Esophagus squamous epithelium (tissue), 5 donors: Measurements from ENCODE around the gene EPHA4. TPM values are rescaled to one million over a fixed set of nuclear protein-coding genes. Genes with fewer than 3 reads are reported as not detected.

Source experiments
- DNase-seq: peaks from one replicate; lab custom pipeline; 2025; lab: John Stamatoyannopoulos, UW
- H3K27ac ChIP-seq, 4 donors: fragments of 200-600 bp; sonication (generic); one replicate each; pipeline ENCODE4 v1.5.1; 2016 to 2019; ENCODE audit warnings: mild to moderate bottlenecking in 1 of 4
- H3K27me3 ChIP-seq, 4 donors: fragments of 200-600 bp; sonication (generic); 1 replicate in 3 of 4; 2 replicates in 1 of 4; pipeline versions ENCODE4 v1.5.1 to v1.6.0; 2017 to 2021; ENCODE audit warnings: antibody characterized with exemption in 1 of 4
- H3K36me3 ChIP-seq, 3 donors: fragments of 200-600 bp; sonication (generic); one replicate each; pipeline ENCODE4 v1.5.1; 2016 to 2019
- H3K4me1 ChIP-seq, 3 donors: fragments of 200-600 bp; sonication (generic); one replicate each; pipeline ENCODE4 v1.5.1; 2017 to 2019
- H3K4me3 ChIP-seq, 4 donors: fragments of 200-600 bp; sonication (generic); 1 replicate in 3 of 4; 2 replicates in 1 of 4; pipeline ENCODE4 v1.5.1; 2016 to 2019; ENCODE audit warnings: mild to moderate bottlenecking in 2 of 4, moderate library complexity in 1 of 4
- H3K9me3 ChIP-seq, 3 donors: fragments of 200-600 bp; sonication (generic); one replicate each; pipeline ENCODE4 v1.5.1; 2016 to 2019
- CTCF ChIP-seq, 6 experiments: fragments of 450-650 bp in 4 of 6; fragments of 200-600 bp in 2 of 6; sonication (generic) in 2 of 6; IDR thresholded peaks; one replicate each; pipeline ENCODE4 v1.5.1; 2016 to 2019; ENCODE audit warnings: antibody characterized with exemption in 6 of 6, mild to moderate bottlenecking in 4 of 6, moderate library complexity in 4 of 6
- POLR2A ChIP-seq, 4 donors: fragments of 450-650 bp; IDR thresholded peaks; one replicate each; pipeline ENCODE4 v1.6.1; 2017; ENCODE audit warnings: antibody characterized with exemption in 4 of 4, mild to moderate bottlenecking in 4 of 4, moderate library complexity in 3 of 4
- WGBS, 2 donors: methylation state at CpG; one replicate each; pipeline ENCODE4 v1.1.5; 2018; 5-methylcytosine and 5-hydroxymethylcytosine counted together
- intact Hi-C: fragments of 100-400 bp; cut with DNase I; formaldehyde crosslinking; loops from one replicate; pipeline ENCODE4 v1.15.0; 2022
- total RNA-seq, 4 donors: library from RNA; depleted of rRNA; stranded (reverse); fragments of >200 nt; gene quantifications; one replicate each; pipeline ENCODE4 v1.1.0, GENCODE V29; 2016
- donor health status: DM: yes; HTN: yes; CAD: no.

Gene EPHA4
- total RNA-seq, 4 donors from 2014 or later: 5.9 to 30.3 (median 25.2) TPM

- Histone ChIP-seq H3K27ac (no peak overlapping the region), H3K4me3 (no peak overlapping the region), H3K27me3 (no peaks in the 10 kb centered on the region), H3K4me1 (peaks cover 0 to under 1% (median 0%) of the 10 kb centered on the region in 3 donors), H3K9me3 (no peaks in the 10 kb centered on the region), H3K36me3 (no peaks in the 10 kb centered on the region)
- intact Hi-C loops: no loop called here
- TF ChIP-seq CTCF (IDR thresholded peaks at IDR 0.05) (no peak), POLR2A (IDR thresholded peaks at IDR 0.05) (no peak)
- WGBS, 2 donors: 85 to 93% methylated on average over 1 of the region's 1 CpG
- no peak for DNase-seq
These were observed 20.2 kb downstream of the EPHA4 start for GRCh38 chr2:221551864-221552263.

- H3K36me3 ChIP-seq: no peaks in the 10 kb centered on the region
- intact Hi-C loops: no loop called here
- DNase-seq: no peak
- no peaks in the 10 kb centered on the region for H3K27me3 ChIP-seq
- peaks cover 0 to 6% (median 0%) of the 10 kb centered on the region in 3 donors for H3K4me1 ChIP-seq
- H3K27ac ChIP-seq: no peak overlapping the region
- TF ChIP-seq CTCF (IDR thresholded peaks at IDR 0.05): no peak
- TF ChIP-seq POLR2A (IDR thresholded peaks at IDR 0.05): no peak
- no peaks in the 10 kb centered on the region for H3K9me3 ChIP-seq
- H3K4me3 ChIP-seq: no peak overlapping the region
These were observed 23.0 kb downstream of the EPHA4 start for GRCh38 chr2:221549143-221549542.

GRCh38 chr2:221546505-221547225 is 25.4 kb downstream of the EPHA4 start:
- DNase-seq: no peak
- Histone ChIP-seq H3K36me3 (no peaks in the 10 kb centered on the region), H3K27me3 (no peaks in the 10 kb centered on the region), H3K4me3 (no peak overlapping the region), H3K27ac (no peak overlapping the region), H3K4me1 (peaks cover 0 to 10% (median 0%) of the 10 kb centered on the region in 3 donors), H3K9me3 (no peaks in the 10 kb centered on the region)
- TF ChIP-seq POLR2A (IDR thresholded peaks at IDR 0.05) (no peak), CTCF (IDR thresholded peaks at IDR 0.05) (peak in 1 of 6 experiments; percentile 8)
- intact Hi-C loops: no loop called here
- WGBS, 2 donors: 68 to 69% methylated on average over 2 of the region's 2 CpGs

GRCh38 chr2:221541131-221541735 is 30.9 kb downstream of the EPHA4 start:
- peaks cover 0 to 12% (median 0%) of the 10 kb centered on the region in 3 donors for H3K4me1 ChIP-seq
- no peak overlapping the region for H3K27ac ChIP-seq
- peaks cover 0 to 6% (median 0%) of the 10 kb centered on the region in 4 donors for H3K27me3 ChIP-seq
- no peaks in the 10 kb centered on the region for H3K9me3 ChIP-seq
- intact Hi-C loops: no loop called here
- no peaks in the 10 kb centered on the region for H3K36me3 ChIP-seq
- no peak overlapping the region for H3K4me3 ChIP-seq
- no peak for DNase-seq
- TF ChIP-seq POLR2A (IDR thresholded peaks at IDR 0.05): no peak
- no peak for TF ChIP-seq CTCF (IDR thresholded peaks at IDR 0.05)
- WGBS, 2 donors: 55 to 74% methylated on average over 6 of the region's 6 CpGs

GRCh38 chr2:221539246-221539645 is 32.9 kb downstream of the EPHA4 start:
- DNase-seq: no peak
- no peaks in the 10 kb centered on the region for H3K36me3 ChIP-seq
- TF ChIP-seq CTCF (IDR thresholded peaks at IDR 0.05) (no peak), POLR2A (IDR thresholded peaks at IDR 0.05) (no peak)
- H3K27ac ChIP-seq: no peak overlapping the region
- intact Hi-C loops: no loop called here
- H3K4me1 ChIP-seq: peaks cover 0 to 14% (median 0%) of the 10 kb centered on the region in 3 donors
- no peak overlapping the region for H3K4me3 ChIP-seq
- peaks cover 0 to 6% (median 0%) of the 10 kb centered on the region in 4 donors for H3K27me3 ChIP-seq
- WGBS, 2 donors: 73 to 90% methylated on average over 4 of the region's 4 CpGs
- H3K9me3 ChIP-seq: no peaks in the 10 kb centered on the region
